IMR-90 (cell line): ENCODE results near the gene SATB2. TPM values are rescaled to one million over a fixed set of nuclear protein-coding genes. Genes with fewer than 3 reads are reported as not detected.

Experiments
- ATAC-seq: fragments of 200-7000 bp; cut with Tn5 transposase; 2 replicates; pipeline ENCODE4 v1.9.1; 2020; ENCODE audit warnings: low read depth, mild to moderate bottlenecking, moderate library complexity
- BruUV-seq: library from RNA; stranded (reverse); fragments of 400-500 nt; replicated peaks from 2 replicates; lab custom pipeline; 2021; lab: Mats Ljungman, UMichigan
- CTCF ChIA-PET: fragments of 300-600 bp; formaldehyde crosslinking; extraction: SDS; loops from one replicate; lab custom pipeline; 2021; ENCODE audit warnings: antibody characterized with exemption; lab: Yijun Ruan, JAX
- POLR2A ChIA-PET: fragments of 300-600 bp; sonication (Branson Sonifier 250); formaldehyde crosslinking; loops from one replicate; lab custom pipeline; 2022; ENCODE audit warnings: antibody characterized with exemption; ENCODE audit not compliant: unreplicated experiment; lab: Charles Lee
- DNase-seq: peaks from one replicate; pipeline ENCODE4 v3.0.0; 2013
- H2AFZ ChIP-seq: replicated peaks from 2 replicates; pipeline ENCODE3; 2013; ENCODE audit warnings: low read length, mild to moderate bottlenecking; ENCODE audit not compliant: poor library complexity
- H2AK5ac ChIP-seq: 2 replicates; pipeline ENCODE4 v1.6.1; 2013; ENCODE audit warnings: low read depth, low read length, inconsistent platforms
- H2AK9ac ChIP-seq: replicated peaks from 2 replicates; pipeline ENCODE3; 2013; ENCODE audit warnings: mild to moderate bottlenecking, low read depth, low read length, moderate library complexity; ENCODE audit not compliant: poor library complexity
- H2BK120ac ChIP-seq: 2 replicates; pipeline ENCODE4 v1.6.1; 2013; ENCODE audit warnings: low read depth, low read length, inconsistent platforms
- H2BK15ac ChIP-seq: 3 replicates; pipeline ENCODE4 v1.6.1; 2013; ENCODE audit warnings: low read depth, low read length, inconsistent platforms
- H2BK20ac ChIP-seq: 2 replicates; pipeline ENCODE4 v1.6.1; 2013; ENCODE audit warnings: low read depth, mild to moderate bottlenecking, inconsistent platforms, low read length, moderate library complexity
- H2BK5ac ChIP-seq: 2 replicates; pipeline ENCODE4 v1.6.1; 2013; ENCODE audit warnings: mild to moderate bottlenecking, low read depth, low read length, inconsistent platforms; ENCODE audit not compliant: poor library complexity, severe bottlenecking
- H3K14ac ChIP-seq: replicated peaks from 2 replicates; pipeline ENCODE4 v1.6.1; 2013; ENCODE audit warnings: low read depth, low read length, inconsistent platforms
- H3K18ac ChIP-seq: 2 replicates; pipeline ENCODE4 v1.6.1; 2013; ENCODE audit warnings: low read depth, low read length, control low read depth
- H3K23ac ChIP-seq: 2 replicates; pipeline ENCODE4 v1.6.1; 2013; ENCODE audit warnings: low read depth, low read length, inconsistent platforms
- H3K27ac ChIP-seq: 2 replicates; pipeline ENCODE4 v1.5.1; 2013; ENCODE audit warnings: mild to moderate bottlenecking, control low read depth, low read length; ENCODE audit not compliant: insufficient read depth
- H3K27me3 ChIP-seq: 2 replicates; pipeline ENCODE4 v1.6.1; 2013; ENCODE audit warnings: low read length; ENCODE audit not compliant: control insufficient read depth, insufficient read depth
- H3K36me3 ChIP-seq: 2 replicates; pipeline ENCODE4 v1.6.1; 2013; ENCODE audit warnings: low read length, mixed read lengths; ENCODE audit not compliant: control insufficient read depth, insufficient read depth
- H3K4ac ChIP-seq: 2 replicates; pipeline ENCODE4 v1.6.1; 2013; ENCODE audit warnings: low read depth, low read length, inconsistent platforms
- H3K4me1 ChIP-seq: 2 replicates; pipeline ENCODE4 v1.6.1; 2013; ENCODE audit warnings: low read length, mixed read lengths; ENCODE audit not compliant: control insufficient read depth, insufficient read depth
- H3K4me2 ChIP-seq: 2 replicates; pipeline ENCODE4 v1.6.1; 2013; ENCODE audit warnings: low read depth, mild to moderate bottlenecking, control low read depth, low read length, moderate library complexity
- H3K4me3 ChIP-seq: 2 replicates; pipeline ENCODE4 v1.5.1; 2013; ENCODE audit warnings: low read depth, mild to moderate bottlenecking, control low read depth, low read length, moderate library complexity; ENCODE audit not compliant: insufficient read depth
- H3K56ac ChIP-seq: 2 replicates; pipeline ENCODE4 v1.6.1; 2013; ENCODE audit warnings: low read length, inconsistent platforms; ENCODE audit not compliant: insufficient read depth; ENCODE audit errors: extremely low read depth
- H3K79me1 ChIP-seq, 2 experiments: 2 replicates each; pipeline ENCODE4 v1.6.1; 2013; ENCODE audit warnings: low read length in 2 of 2, inconsistent platforms in 1 of 2, low read depth in 1 of 2
- H3K9ac ChIP-seq: 2 replicates; pipeline ENCODE4 v1.6.1; 2013; ENCODE audit warnings: low read depth, low read length, control low read depth
- H3K9me1 ChIP-seq: 2 replicates; pipeline ENCODE4 v1.6.1; 2013; ENCODE audit warnings: low read length, inconsistent platforms; ENCODE audit not compliant: insufficient read depth
- H3K9me3 ChIP-seq: 2 replicates; pipeline ENCODE4 v1.6.1; 2013; ENCODE audit warnings: low read length; ENCODE audit not compliant: control insufficient read depth, insufficient read depth
- H4K20me1 ChIP-seq: 2 replicates; pipeline ENCODE4 v1.6.1; 2013; ENCODE audit warnings: low read length, inconsistent platforms; ENCODE audit not compliant: insufficient read depth
- H4K5ac ChIP-seq: 2 replicates; pipeline ENCODE4 v1.6.1; 2013; ENCODE audit warnings: mild to moderate bottlenecking, low read depth, low read length, control low read depth
- H4K8ac ChIP-seq, 2 experiments: 2 replicates each; pipeline ENCODE4 v1.6.1; 2013; ENCODE audit warnings: low read depth in 2 of 2, low read length in 2 of 2, control low read depth in 1 of 2, inconsistent platforms in 1 of 2
- H4K91ac ChIP-seq: 2 replicates; pipeline ENCODE4 v1.6.1; 2013; ENCODE audit warnings: low read depth, low read length, inconsistent platforms; ENCODE audit not compliant: insufficient read depth
- MAFK ChIP-seq: IDR thresholded peaks from 2 replicates; pipeline ENCODE4 v1.6.1; 2012; ENCODE audit warnings: low read depth, low read length, improper control_type of control experiment
- MAZ ChIP-seq: IDR thresholded peaks from 2 replicates; pipeline ENCODE4 v1.6.1; 2012; ENCODE audit warnings: low read depth, mild to moderate bottlenecking, low read length, improper control_type of control experiment, moderate library complexity, borderline replicate concordance
- WGBS, 2 experiments: methylation state at CpG; one replicate each; pipeline versions ENCODE4 v1.1.5 to v1.1.7; 2013; ENCODE audit warnings: missing lambda C conversion rate in 2 of 2; ENCODE audit not compliant: insufficient read length in 1 of 2; ENCODE audit errors: extremely low coverage in 2 of 2; 5-methylcytosine and 5-hydroxymethylcytosine counted together
- dilution Hi-C: fragments of 300-500 bp; cut with HindIII; formaldehyde crosslinking; loops from one replicate; pipeline ENCODE4 v1.14.3; 2018; ENCODE audit warnings: low sequenced_read_pairs; ENCODE audit not compliant: unreplicated experiment
- in situ Hi-C: fragments of 300-500 bp; cut with MboI; formaldehyde crosslinking; loops from 3 replicates; pipeline ENCODE4 v1.14.3; 2019; ENCODE audit warnings: low sequenced_read_pairs, inconsistent platforms, mixed read lengths
- intact Hi-C: fragments of 100-400 bp; cut with micrococcal nuclease; formaldehyde crosslinking; loops from 2 replicates; pipeline ENCODE4 v1.10.0; 2022
- polyA plus RNA-seq, 3 experiments: library from polyadenylated mRNA; depleted of rRNA; stranded (reverse); fragments of >200 nt; gene quantifications; 2 replicates each; pipeline ENCODE4 v1.2.3, GENCODE V29; 2012; ENCODE audit warnings: low replicate concordance in 1 of 3
- total RNA-seq: library from RNA; depleted of rRNA; stranded (reverse); fragments of >200 nt; gene quantifications from 2 replicates; pipeline ENCODE4 v1.2.3, GENCODE V29; 2012

Gene SATB2
- total and polyA plus RNA-seq, 2 of the 4 experiments (the other 2 are of a cell fraction), result 6.2 to 8.4 TPM

- Histone ChIP-seq H3K4me2 (no peak overlapping the region), H3K9me1 (no peaks in the 10 kb centered on the region), H4K91ac (no peak overlapping the region), H2BK5ac (no peak overlapping the region), H2AFZ (no peak overlapping the region), H3K4me1 (no peaks in the 10 kb centered on the region), H3K56ac (no peak overlapping the region), H3K79me1 (no peaks in the 10 kb centered on the region; a peak in 1 of 4 replicates), H2BK120ac (no peak overlapping the region), H3K9me3 (no peaks in the 10 kb centered on the region), H3K18ac (no peak overlapping the region), H3K9ac (no peak overlapping the region), H4K20me1 (no peaks in the 10 kb centered on the region), H2AK5ac (no peak overlapping the region), H4K5ac (no peak overlapping the region), H3K27ac (no peak overlapping the region), H2AK9ac (no peak overlapping the region), H2BK15ac (no peak overlapping the region), H3K4ac (no peak overlapping the region), H3K36me3 (peaks cover 10% of the 10 kb centered on the region), H3K14ac (no peak overlapping the region), H4K8ac (no peak overlapping the region), H2BK20ac (no peak overlapping the region), H3K27me3 (no peaks in the 10 kb centered on the region), H3K4me3 (no peak overlapping the region), H3K23ac (no peak overlapping the region)
- in situ Hi-C loops, result no loop called here
- no TSS peak for BruUV-seq
- DNase-seq, result no peak
- TF ChIP-seq MAZ (no peak), MAFK (peak; percentile 46)
- ChIA-PET CTCF (no interaction called here), POLR2A (no interaction called here)
- dilution Hi-C loops, result no loop called here
- no peak for ATAC-seq
- intact Hi-C loops, result no loop called here
- no CpG with 5 or more reads among the region's 1 CpG for WGBS, 2 experiments
These were observed 131.9 kb downstream of the SATB2 start for GRCh38 chr2:199325881-199326280.
